ENCODE data around the gene SPDL1.

GRCh38 chr5:169534939-169535338 is 48.6 kb upstream of the SPDL1 start:
- TF ChIP-seq CTCF (IDR thresholded peaks at IDR 0.05; ENCODE audit: insufficient read depth, low read length) (no peak), SPI1 (IDR thresholded peaks at IDR 0.05; ENCODE audit: borderline replicate concordance, low read depth) (no peak), POLR2AphosphoS5 (IDR thresholded peaks at IDR 0.05; ENCODE audit: low read depth) (no peak), REST (IDR thresholded peaks at IDR 0.05; ENCODE audit: insufficient replicate concordance, low read depth) (no peak), GABPA (IDR thresholded peaks at IDR 0.05; ENCODE audit: low read depth) (no peak)
